K562 (cell line): ENCODE data around the gene PLEKHO2. TPM values are rescaled to one million over a fixed set of nuclear protein-coding genes. Genes with fewer than 3 reads are reported as not detected.

Experiments used
- ATAC-seq: fragments of 200-7000 bp; cut with Tn5 transposase; 3 replicates; pipeline ENCODE4 v1.9.1; 2020; ENCODE audit warnings: moderate library complexity
- BruUV-seq: library from RNA; stranded (reverse); fragments of 400-500 nt; replicated peaks from 2 replicates; lab custom pipeline; 2021; lab: Mats Ljungman, UMichigan
- CTCF ChIA-PET: fragments of 300-600 bp; formaldehyde crosslinking; extraction: SDS; loops from one replicate; lab custom pipeline; 2021; ENCODE audit warnings: low intra/inter-chr PET ratio; lab: Yijun Ruan, JAX
- POLR2A ChIA-PET: fragments of 300-600, 350-650 bp; sonication (Branson Sonifier 250); formaldehyde crosslinking; extraction: SDS; loops from one replicate; lab custom pipeline; 2021; ENCODE audit warnings: antibody characterized with exemption, inconsistent platforms; lab: Yijun Ruan, JAX
- DNase-seq, 4 experiments: peaks; one replicate each; pipeline versions ENCODE4 v3.0.0 to v3.0.0-alpha.2; 2011 to 2018; ENCODE audit warnings: low spot score in 3 of 4, mixed read lengths in 3 of 4; ENCODE audit errors: extremely low read depth in 1 of 4
- FAIRE-seq: peaks from 2 replicates; lab custom pipeline; 2011; peaks lifted over from hg19 to GRCh38; lab: Jason Lieb, UNC
- H2AFZ ChIP-seq: 2 replicates; pipeline ENCODE4 v1.6.0; 2011; ENCODE audit warnings: low read depth, low read length, control low read depth, inconsistent platforms
- H3K27ac ChIP-seq: fragments of 200-600 bp; 3 replicates; pipeline ENCODE4 v1.8.0; 2011; ENCODE audit warnings: low read depth, mild to moderate bottlenecking, control low read depth, inconsistent platforms, low read length, moderate library complexity, mixed read lengths; ENCODE audit errors: extremely low read depth
- H3K27me3 ChIP-seq, 2 experiments: fragments of 300-600 bp in 1 of 2; 2 replicates in 1 of 2; 3 replicates in 1 of 2; pipeline versions ENCODE4 v1.6.0 to v1.8.0; 2011; ENCODE audit warnings: inconsistent platforms in 2 of 2, low read length in 2 of 2, mild to moderate bottlenecking in 1 of 2, mixed read lengths in 1 of 2, moderate library complexity in 1 of 2; ENCODE audit not compliant: control insufficient read depth in 2 of 2, insufficient read depth in 2 of 2
- H3K36me3 ChIP-seq: fragments of 300-600 bp; 3 replicates; pipeline ENCODE4 v1.8.0; 2011; ENCODE audit warnings: mild to moderate bottlenecking, low read length, inconsistent platforms; ENCODE audit not compliant: control insufficient read depth, insufficient read depth
- H3K4me1 ChIP-seq, 2 experiments: fragments of 200-600 bp in 1 of 2; replicated peaks in 1 of 2; 2 replicates in 1 of 2; 3 replicates in 1 of 2; pipeline versions ENCODE4 v1.5.1 to v1.8.0; 2011; ENCODE audit warnings: inconsistent platforms in 2 of 2, low read length in 2 of 2, mild to moderate bottlenecking in 1 of 2, mixed read lengths in 1 of 2, moderate library complexity in 1 of 2; ENCODE audit not compliant: control insufficient read depth in 2 of 2, insufficient read depth in 2 of 2
- H3K4me2 ChIP-seq: 2 replicates; pipeline ENCODE4 v1.6.1; 2011; ENCODE audit warnings: low read length, control low read depth, inconsistent platforms, mixed read lengths; ENCODE audit not compliant: insufficient read depth
- H3K4me3 ChIP-seq: fragments of 200-600 bp; sonication (generic), shearing (Covaris generic); 2 replicates; pipeline ENCODE4 v1.5.1; 2016; ENCODE audit warnings: control low read depth, inconsistent platforms
- H3K79me2 ChIP-seq: fragments of 200-600 bp; 3 replicates; pipeline ENCODE4 v1.8.0; 2011; ENCODE audit warnings: low read length, inconsistent platforms; ENCODE audit not compliant: control insufficient read depth, insufficient read depth
- H3K9ac ChIP-seq, 2 experiments: 2 replicates each; pipeline versions ENCODE4 v1.6.0 to v1.6.1; 2011; ENCODE audit warnings: low read depth in 2 of 2, low read length in 2 of 2, control low read depth in 1 of 2, inconsistent platforms in 1 of 2, mild to moderate bottlenecking in 1 of 2, mixed read lengths in 1 of 2; ENCODE audit not compliant: insufficient read depth in 1 of 2
- H3K9me1 ChIP-seq: one replicate; pipeline ENCODE4 v1.6.0; 2011; ENCODE audit warnings: inconsistent platforms, mild to moderate bottlenecking, low read length, moderate library complexity; ENCODE audit not compliant: control insufficient read depth, insufficient read depth
- H3K9me3 ChIP-seq: replicated peaks from 2 replicates; pipeline ENCODE4 v1.5.1; 2011; ENCODE audit warnings: low read depth, low read length, inconsistent platforms; ENCODE audit not compliant: control insufficient read depth, insufficient read depth
- H4K20me1 ChIP-seq: replicated peaks from 2 replicates; pipeline ENCODE4 v1.6.1; 2011; ENCODE audit warnings: low read length, inconsistent platforms, mixed read lengths; ENCODE audit not compliant: control insufficient read depth, insufficient read depth
- CTBP1 ChIP-seq: fragments of 450-650 bp; IDR thresholded peaks from 2 replicates; pipeline ENCODE4 v1.6.1; 2016; ENCODE audit warnings: borderline replicate concordance
- PHF21A ChIP-seq: fragments of 450-650 bp; IDR thresholded peaks from 2 replicates; pipeline ENCODE4 v1.6.1; 2017; ENCODE audit warnings: low read depth, borderline replicate concordance
- STAT5A ChIP-seq: IDR thresholded peaks from 2 replicates; pipeline ENCODE4 v1.6.1; 2012; ENCODE audit warnings: low read length, inconsistent platforms, borderline replicate concordance
- USF2 ChIP-seq: sonication (generic); formaldehyde crosslinking; IDR thresholded peaks from 2 replicates; pipeline ENCODE4 v1.5.0; 2020; ENCODE audit warnings: missing genetic modification reagents
- WGBS: fragments of 100-300 bp; shearing (Covaris generic); methylation state at CpG from one replicate; pipeline ENCODE4 v1.1.6; 2016; ENCODE audit warnings: low coverage, mixed read lengths; ENCODE audit not compliant: insufficient coverage; ENCODE audit errors: missing lambda C conversion rate; 5-methylcytosine and 5-hydroxymethylcytosine counted together
- in situ Hi-C: fragments of 300-500 bp; cut with MboI; formaldehyde crosslinking; loops from 4 replicates; pipeline ENCODE4 v1.15.0; 2018; ENCODE audit warnings: inconsistent platforms, mixed read lengths
- intact Hi-C: fragments of 100-400 bp; cut with micrococcal nuclease; formaldehyde crosslinking; loops from 2 replicates; pipeline ENCODE4 v1.14.2; 2022
- polyA plus RNA-seq, 8 experiments: library from polyadenylated mRNA; depleted of rRNA in 4 of 8; stranded (reverse) in 5 of 8; unstranded in 3 of 8; fragments of >200 nt; fragmentation: Nextera tagmentation in 2 of 8; fragmentation: Illumina TruSeq in 1 of 8; extraction: Ambion mirVana in 2 of 8; extraction: Trizol in 1 of 8; gene quantifications; 2 replicates each; pipeline versions ENCODE4 v1.2.1 to v1.2.3, GENCODE V29; 2011 to 2014; ENCODE audit warnings: inconsistent platforms in 1 of 8, missing spikeins in 1 of 8
- total RNA-seq, 7 experiments: library from RNA; depleted of rRNA in 6 of 7; stranded (reverse); fragments of >200 nt in 6 of 7; fragmentation: Illumina TruSeq in 2 of 7; extraction: Trizol in 2 of 7; gene quantifications; 2 replicates each; pipeline versions ENCODE4 v1.2.1 to v1.2.3, GENCODE V29; 2011 to 2021; ENCODE audit warnings: low replicate concordance in 1 of 7
- TF ChIP-seq, protein P1 (sequence below), 2 experiments: fragments of 450-650 bp in 1 of 2; sonication (generic) in 1 of 2; formaldehyde crosslinking in 1 of 2; IDR thresholded peaks in 1 of 2; conservative IDR thresholded peaks in 1 of 2; 2 replicates each; pipeline versions ENCODE4 v1.6.1 to v1.8.1; 2016 to 2023; ENCODE audit warnings: mild to moderate bottlenecking in 2 of 2, moderate library complexity in 2 of 2, inconsistent platforms in 1 of 2, missing genetic modification reagents in 1 of 2

Gene PLEKHO2
- total and polyA plus RNA-seq, 9 of the 15 experiments (the other 6 are each of a cell fraction or from before 2014, with no cell fraction given): 0.24 to 8.8 (median 5.5) TPM

- H3K9me1 ChIP-seq: no peaks in the 10 kb centered on the region
- 18% methylated on average over 5 of the region's 5 CpGs for WGBS
- no peak overlapping the region for H3K27ac ChIP-seq
- DNase-seq (no peak), ATAC-seq (no peak), FAIRE-seq (no peak)
- peaks cover 0 to 8% of the 10 kb centered on the region in 2 experiments; a peak in 2 of 5 replicates for H3K4me1 ChIP-seq
- no peaks in the 10 kb centered on the region for H3K9me3 ChIP-seq
- H4K20me1 ChIP-seq: no peaks in the 10 kb centered on the region
- H3K9ac ChIP-seq: no peak overlapping the region
- H3K27me3 ChIP-seq: peaks cover 2 to 6% of the 10 kb centered on the region in 2 experiments; a peak in 2 of 5 replicates
- intact Hi-C loops (no loop called here), in situ Hi-C loops (no loop called here)
- ChIA-PET CTCF (no interaction called here), POLR2A (interaction anchor here (0.6 kb wide), 1 partner anchor 1610 kb away, joined by 4 read pairs; no protein-coding TSS in a partner anchor)
- no TSS peak for BruUV-seq
- no peak overlapping the region for H3K4me3 ChIP-seq
- no peak overlapping the region for H3K4me2 ChIP-seq
- no peaks in the 10 kb centered on the region for H3K36me3 ChIP-seq
- no peak for TF ChIP-seq PHF21A
- TF ChIP-seq, protein P1, sequence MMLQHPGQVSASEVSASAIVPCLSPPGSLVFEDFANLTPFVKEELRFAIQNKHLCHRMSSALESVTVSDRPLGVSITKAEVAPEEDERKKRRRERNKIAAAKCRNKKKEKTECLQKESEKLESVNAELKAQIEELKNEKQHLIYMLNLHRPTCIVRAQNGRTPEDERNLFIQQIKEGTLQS (IDR thresholded peaks at IDR 0.05): 0 out of 2 replicates have a peak, but pooled peaks have one; percentile 13
- TF ChIP-seq, protein P1 (CRISPR knock-in tag; conservative IDR thresholded peaks at IDR 0.05): no peak
- H3K79me2 ChIP-seq: no peaks in the 10 kb centered on the region
- no peak overlapping the region for H2AFZ ChIP-seq
Measured at GRCh38 chr15:64884679-64885078, 43.0 kb downstream of the PLEKHO2 start.

DNA sequence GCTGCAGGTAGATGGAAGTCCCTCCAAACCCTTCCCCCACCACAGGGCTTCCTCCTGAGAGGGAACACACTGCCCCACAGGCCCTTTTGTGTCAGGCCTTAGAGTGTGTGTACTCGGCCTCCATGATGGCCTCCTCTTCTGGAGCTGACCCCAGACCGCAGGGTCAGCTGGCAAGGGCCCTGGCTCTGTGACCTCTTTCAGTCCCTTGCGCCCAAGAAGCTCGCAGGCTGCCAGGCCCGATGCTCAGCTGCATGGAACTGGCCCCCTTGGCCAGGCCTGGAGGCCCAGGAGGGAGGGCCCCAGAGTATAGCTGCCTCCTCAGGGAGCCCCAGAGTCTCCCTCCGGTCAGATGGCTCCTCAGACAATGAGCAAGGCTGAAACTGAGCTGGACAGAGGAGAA is 46.6 kb downstream of the PLEKHO2 start:
- no peaks in the 10 kb centered on the region for H4K20me1 ChIP-seq
- POLR2A ChIA-PET: interaction anchor here (0.6 to 0.7 kb wide), 3 partner anchors 10 to 499 kb away, joined by 3 to 4 read pairs (median 4); no protein-coding TSS in a partner anchor
- no peak overlapping the region for H3K27ac ChIP-seq
- no peak for FAIRE-seq
- H3K9me3 ChIP-seq: no peaks in the 10 kb centered on the region
- peaks cover under 1 to 5% of the 10 kb centered on the region in 2 experiments; a peak in 4 of 5 replicates for H3K4me1 ChIP-seq
- 60% methylated on average over 6 of the region's 6 CpGs for WGBS
- no peak for TF ChIP-seq CTBP1
- no peak for TF ChIP-seq USF2 (CRISPR knock-in tag)
- TF ChIP-seq STAT5A: no peak
- TF ChIP-seq, all 486 proteins: peak for 0
- Histone ChIP-seq H3K4me3 (no peak overlapping the region), H3K27me3 (peaks cover 0 to 2% of the 10 kb centered on the region in 2 experiments; a peak in 1 of 5 replicates), H3K4me2 (no peak overlapping the region), H3K9me1 (no peaks in the 10 kb centered on the region), H3K9ac (peak overlapping the region in 1 of 2 experiments; percentile 19; a peak in 2 of 4 replicates), H3K79me2 (no peaks in the 10 kb centered on the region), H2AFZ (no peak overlapping the region), H3K36me3 (no peaks in the 10 kb centered on the region)
- DNase-seq: no peak
- CTCF ChIA-PET: no interaction called here
- in situ Hi-C loops (no loop called here), intact Hi-C loops (no loop called here)
- no TSS peak for BruUV-seq
- ATAC-seq: no peak
